ENCODE data around the gene HP. TPM values are rescaled to one million over a fixed set of nuclear protein-coding genes. Genes with fewer than 3 reads are reported as not detected.
"Not testable (repeated sequence)": the region's sequence is repeated elsewhere in the genome, so short reads cannot be mapped to it uniquely, and the experiment has no call there.

Gene HP
- total RNA-seq, 1 donor from 2014 or later, result not detected

GRCh38 chr16:72066747-72067146 lies 12.4 kb downstream of the HP start:
- H3K4me3 Mint-ChIP-seq, result no peak overlapping the region
- no peak for DNase-seq (ENCODE audit: low read depth, low spot score)
- no peaks in the 10 kb centered on the region for H3K9me3 Mint-ChIP-seq
- no peak overlapping the region for H3K27ac Mint-ChIP-seq (ENCODE audit: unreplicated experiment)
- TF ChIP-seq CTCF (conservative IDR thresholded peaks at IDR 0.05), result peak; percentile 68
- H3K27me3 Mint-ChIP-seq (ENCODE audit: low read depth), result no peaks in the 10 kb centered on the region
- no peaks in the 10 kb centered on the region for H3K36me3 Mint-ChIP-seq (ENCODE audit: low read depth)
- H3K4me1 Mint-ChIP-seq, result peaks cover 7% of the 10 kb centered on the region

- Mint-ChIP-seq H3K27ac (ENCODE audit: unreplicated experiment) (no peak overlapping the region), H3K9me3 (peaks cover 3% of the 10 kb centered on the region), H3K36me3 (ENCODE audit: low read depth) (no peaks in the 10 kb centered on the region), H3K27me3 (ENCODE audit: low read depth) (no peaks in the 10 kb centered on the region), H3K4me1 (peaks cover 16% of the 10 kb centered on the region), H3K4me3 (no peak overlapping the region)
- DNase-seq (ENCODE audit: low read depth, low spot score), result no peak
- no peak for TF ChIP-seq CTCF (conservative IDR thresholded peaks at IDR 0.05)
Measured at GRCh38 chr16:72068930-72069329, 14.6 kb downstream of the HP start.

- Mint-ChIP-seq H3K27ac (ENCODE audit: unreplicated experiment) (peak overlapping the region; percentile 88), H3K4me1 (peaks cover 16% of the 10 kb centered on the region), H3K36me3 (ENCODE audit: low read depth) (no peaks in the 10 kb centered on the region), H3K4me3 (no peak overlapping the region), H3K27me3 (ENCODE audit: low read depth) (no peaks in the 10 kb centered on the region), H3K9me3 (peaks cover 3% of the 10 kb centered on the region)
- no peak for DNase-seq (ENCODE audit: low read depth, low spot score)
- TF ChIP-seq CTCF (conservative IDR thresholded peaks at IDR 0.05), result no peak
Measured at GRCh38 chr16:72072514-72073342, 18.4 kb downstream of the HP start.

GRCh38 chr16:72073560-72074230 lies 19.4 kb downstream of the HP start:
- Mint-ChIP-seq H3K9me3 (peaks cover 3% of the 10 kb centered on the region), H3K27me3 (ENCODE audit: low read depth) (no peaks in the 10 kb centered on the region), H3K36me3 (ENCODE audit: low read depth) (no peaks in the 10 kb centered on the region), H3K27ac (ENCODE audit: unreplicated experiment) (no peak overlapping the region), H3K4me1 (peaks cover 14% of the 10 kb centered on the region), H3K4me3 (no peak overlapping the region)
- TF ChIP-seq CTCF (conservative IDR thresholded peaks at IDR 0.05), result no peak
- no peak for DNase-seq (ENCODE audit: low read depth, low spot score)

GRCh38 chr16:72075067-72075466 lies 20.8 kb downstream of the HP start:
- H3K4me1 Mint-ChIP-seq; DNase-seq (ENCODE audit: low read depth, low spot score); H3K9me3 Mint-ChIP-seq; H3K27me3 Mint-ChIP-seq (ENCODE audit: low read depth); H3K36me3 Mint-ChIP-seq (ENCODE audit: low read depth); H3K27ac Mint-ChIP-seq (ENCODE audit: unreplicated experiment); H3K4me3 Mint-ChIP-seq: not testable (repeated sequence)

GRCh38 chr16:72076991-72077706 lies 22.8 kb downstream of the HP start:
- not testable (repeated sequence) for H3K9me3 Mint-ChIP-seq; DNase-seq (ENCODE audit: low read depth, low spot score); H3K27ac Mint-ChIP-seq (ENCODE audit: unreplicated experiment); H3K27me3 Mint-ChIP-seq (ENCODE audit: low read depth); H3K4me1 Mint-ChIP-seq; H3K4me3 Mint-ChIP-seq; H3K36me3 Mint-ChIP-seq (ENCODE audit: low read depth)

Data from neural crest cell (in vitro differentiated cells).